ENCODE data around the gene CBX4.

The CBX4 gene

DNA sequence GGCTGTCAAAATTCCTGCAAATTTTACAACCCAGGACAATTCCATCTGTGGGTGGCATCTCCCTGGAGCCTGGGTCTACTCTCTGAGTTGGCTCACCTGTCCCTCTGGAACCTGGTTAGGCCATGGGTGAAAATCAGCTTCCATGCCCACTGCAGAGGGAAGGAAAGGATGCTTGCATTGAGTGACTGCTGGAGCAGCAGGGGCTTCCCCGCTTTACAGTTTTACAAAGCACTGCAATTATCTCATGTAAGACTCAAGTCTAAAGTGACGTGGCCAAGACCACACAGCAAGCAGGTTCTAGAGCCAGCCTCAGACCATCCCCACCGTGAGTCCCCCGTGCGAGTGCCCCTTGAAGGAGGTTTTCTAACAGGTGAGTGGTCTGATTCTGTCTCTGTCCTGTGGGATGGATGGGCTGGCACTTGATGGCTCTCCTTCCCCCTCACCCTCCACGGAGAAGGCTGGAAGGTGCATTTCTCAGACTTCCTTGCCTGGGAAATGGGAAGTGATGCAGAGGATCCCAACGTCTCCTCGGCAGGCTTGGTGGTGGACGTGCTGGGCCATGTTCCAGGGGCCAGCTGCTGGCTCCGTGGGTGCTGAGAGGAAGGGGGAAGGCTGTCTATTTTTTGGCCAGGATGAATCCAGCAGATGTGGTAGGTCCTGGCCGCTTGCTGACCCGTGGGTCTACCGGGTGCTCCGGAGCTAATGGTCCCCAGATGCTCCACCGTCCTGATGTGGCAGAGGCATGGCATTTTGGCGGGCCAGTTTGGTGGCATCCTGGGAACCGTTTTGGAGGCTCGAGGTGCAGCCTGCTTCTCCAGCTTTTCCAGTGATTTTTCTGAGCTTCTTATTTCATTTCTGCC lies 26.3 kb upstream of the CBX4 start:
- TF ChIP-seq POLR2AphosphoS5 (IDR thresholded peaks at IDR 0.05; ENCODE audit: low read depth, low read length): no peak

DNA sequence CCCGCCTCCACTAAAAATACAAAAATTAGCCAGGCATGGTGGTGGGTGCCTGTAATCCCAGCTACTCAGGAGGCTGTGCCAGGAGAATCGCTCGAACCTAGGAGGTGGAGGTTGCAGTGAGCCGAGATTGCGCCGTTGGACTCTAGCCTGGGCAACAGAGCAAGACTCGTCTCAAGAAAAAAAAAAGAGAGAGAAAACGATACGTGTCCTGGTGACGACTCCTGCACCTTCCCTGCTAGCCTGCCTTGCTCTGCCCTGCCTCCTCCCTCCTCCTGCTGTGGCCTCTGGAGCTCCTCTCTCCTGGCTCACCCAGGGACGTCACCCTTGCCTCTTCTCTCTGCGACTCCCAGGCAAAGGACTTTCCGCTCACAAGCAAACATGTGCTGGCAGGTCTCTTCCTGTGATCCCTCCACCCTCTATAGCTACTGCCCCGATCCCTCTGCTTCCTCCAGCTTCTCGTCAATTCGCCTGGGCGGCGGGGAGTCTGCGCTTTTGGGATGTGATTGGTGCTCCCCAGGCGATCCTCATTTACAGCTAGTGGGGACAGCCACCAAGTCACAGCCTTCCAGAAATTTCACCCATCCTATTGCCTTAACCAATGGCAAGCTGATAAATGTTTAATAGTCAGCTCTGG lies 25.5 kb upstream of the CBX4 start:
- no peak for TF ChIP-seq TAF1 (IDR thresholded peaks at IDR 0.05; ENCODE audit: borderline replicate concordance, insufficient read depth, low read length)

DNA sequence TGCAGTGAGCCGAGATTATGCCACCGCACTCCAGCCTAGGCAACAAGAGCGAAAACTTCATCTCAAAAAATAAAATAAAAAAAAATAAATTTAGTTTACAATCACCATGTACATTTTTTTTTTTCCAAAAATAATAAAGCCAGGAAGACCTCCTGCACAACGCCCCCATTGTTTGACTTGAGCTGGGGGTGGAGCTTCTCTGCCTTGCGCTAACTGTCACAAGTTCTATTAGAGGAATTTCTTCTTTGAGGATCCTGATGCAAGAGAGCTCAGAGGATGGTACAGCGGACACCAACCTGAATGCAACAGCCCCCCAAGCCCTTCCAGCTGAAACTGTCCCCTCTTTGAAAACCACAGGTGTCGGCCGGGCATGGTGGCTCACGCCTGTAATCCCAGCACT lies 24.9 kb upstream of the CBX4 start:
- TF ChIP-seq FOXP2 (optimal IDR thresholded peaks at IDR 0.05; ENCODE audit: borderline replicate concordance, extremely low read depth, extremely low read length, insufficient read depth) (no peak), POLR2AphosphoS5 (IDR thresholded peaks at IDR 0.05; ENCODE audit: low read depth, low read length) (no peak), TAF1 (IDR thresholded peaks at IDR 0.05; ENCODE audit: borderline replicate concordance, insufficient read depth, low read length) (no peak), SIN3A (IDR thresholded peaks at IDR 0.05; ENCODE audit: borderline replicate concordance, insufficient read depth, low read length) (no peak)
- TF ChIP-seq, protein P1, sequence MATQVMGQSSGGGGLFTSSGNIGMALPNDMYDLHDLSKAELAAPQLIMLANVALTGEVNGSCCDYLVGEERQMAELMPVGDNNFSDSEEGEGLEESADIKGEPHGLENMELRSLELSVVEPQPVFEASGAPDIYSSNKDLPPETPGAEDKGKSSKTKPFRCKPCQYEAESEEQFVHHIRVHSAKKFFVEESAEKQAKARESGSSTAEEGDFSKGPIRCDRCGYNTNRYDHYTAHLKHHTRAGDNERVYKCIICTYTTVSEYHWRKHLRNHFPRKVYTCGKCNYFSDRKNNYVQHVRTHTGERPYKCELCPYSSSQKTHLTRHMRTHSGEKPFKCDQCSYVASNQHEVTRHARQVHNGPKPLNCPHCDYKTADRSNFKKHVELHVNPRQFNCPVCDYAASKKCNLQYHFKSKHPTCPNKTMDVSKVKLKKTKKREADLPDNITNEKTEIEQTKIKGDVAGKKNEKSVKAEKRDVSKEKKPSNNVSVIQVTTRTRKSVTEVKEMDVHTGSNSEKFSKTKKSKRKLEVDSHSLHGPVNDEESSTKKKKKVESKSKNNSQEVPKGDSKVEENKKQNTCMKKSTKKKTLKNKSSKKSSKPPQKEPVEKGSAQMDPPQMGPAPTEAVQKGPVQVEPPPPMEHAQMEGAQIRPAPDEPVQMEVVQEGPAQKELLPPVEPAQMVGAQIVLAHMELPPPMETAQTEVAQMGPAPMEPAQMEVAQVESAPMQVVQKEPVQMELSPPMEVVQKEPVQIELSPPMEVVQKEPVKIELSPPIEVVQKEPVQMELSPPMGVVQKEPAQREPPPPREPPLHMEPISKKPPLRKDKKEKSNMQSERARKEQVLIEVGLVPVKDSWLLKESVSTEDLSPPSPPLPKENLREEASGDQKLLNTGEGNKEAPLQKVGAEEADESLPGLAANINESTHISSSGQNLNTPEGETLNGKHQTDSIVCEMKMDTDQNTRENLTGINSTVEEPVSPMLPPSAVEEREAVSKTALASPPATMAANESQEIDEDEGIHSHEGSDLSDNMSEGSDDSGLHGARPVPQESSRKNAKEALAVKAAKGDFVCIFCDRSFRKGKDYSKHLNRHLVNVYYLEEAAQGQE (IDR thresholded peaks at IDR 0.05; ENCODE audit: insufficient read depth in 1 of 2, low read depth in 2 of 2, low read length in 2 of 2): no peak

DNA sequence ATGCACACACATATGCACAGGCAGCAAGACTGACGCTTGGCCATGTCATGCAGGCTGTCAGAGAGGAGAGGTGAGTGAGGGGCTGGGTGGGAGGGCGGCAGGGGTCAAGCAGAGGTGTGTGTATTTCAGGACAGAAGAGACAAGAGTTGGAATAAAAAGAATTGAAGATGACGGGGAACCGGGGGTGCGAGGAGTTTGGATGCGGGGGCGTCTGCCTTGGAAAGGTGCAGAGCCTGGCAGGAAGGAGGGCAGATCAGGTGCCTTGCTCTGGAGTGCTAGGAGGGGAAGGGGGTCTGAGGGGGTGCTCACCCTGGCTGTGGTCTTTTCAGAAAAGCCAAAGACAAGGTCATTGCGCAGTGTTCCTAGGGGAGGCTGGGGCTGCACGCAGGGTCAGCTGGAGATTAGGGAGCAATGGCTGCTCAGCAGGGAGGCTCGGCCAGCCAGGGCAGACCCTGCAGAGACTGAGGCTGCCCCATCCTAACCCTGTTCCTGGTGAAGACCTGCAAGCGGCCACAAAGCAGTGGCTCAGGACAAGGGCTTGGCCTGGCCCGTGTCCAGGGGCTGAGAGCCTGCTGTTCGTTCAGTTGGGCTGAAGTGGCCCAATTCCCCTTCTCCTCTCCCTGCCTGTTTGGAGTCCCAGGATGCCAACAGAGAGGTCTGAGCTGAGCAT lies 23.7 kb upstream of the CBX4 start:
- TF ChIP-seq, protein P1 (IDR thresholded peaks at IDR 0.05; ENCODE audit: insufficient read depth in 1 of 2, low read depth in 2 of 2, low read length in 2 of 2): no peak
- TF ChIP-seq POLR2AphosphoS5 (IDR thresholded peaks at IDR 0.05; ENCODE audit: low read depth, low read length) (no peak), TAF1 (IDR thresholded peaks at IDR 0.05; ENCODE audit: borderline replicate concordance, insufficient read depth, low read length) (no peak), SIN3A (IDR thresholded peaks at IDR 0.05; ENCODE audit: borderline replicate concordance, insufficient read depth, low read length) (no peak), FOXP2 (optimal IDR thresholded peaks at IDR 0.05; ENCODE audit: borderline replicate concordance, extremely low read depth, extremely low read length, insufficient read depth) (no peak)

DNA sequence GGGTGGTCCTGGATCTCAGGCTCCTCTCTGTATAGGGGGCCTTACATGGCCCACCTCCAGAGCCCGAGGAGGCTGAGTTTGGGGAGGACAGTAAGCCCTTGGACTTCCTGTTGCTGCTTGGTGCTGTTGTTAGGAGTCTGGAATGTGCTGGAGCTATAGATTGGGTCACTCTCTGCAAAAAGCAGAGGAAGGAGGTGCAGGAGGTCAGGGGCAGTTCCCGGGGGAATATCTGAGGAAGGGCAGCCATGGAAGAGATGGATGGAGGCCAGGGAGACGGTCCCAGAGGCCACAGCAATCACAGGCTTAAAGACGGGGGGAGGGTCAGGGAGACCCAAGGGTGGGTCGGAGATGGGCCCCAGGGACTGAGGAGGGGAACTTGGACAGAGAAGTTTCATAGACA lies 23.0 kb upstream of the CBX4 start:
- no peak for TF ChIP-seq FOXP2 (optimal IDR thresholded peaks at IDR 0.05; ENCODE audit: borderline replicate concordance, extremely low read depth, extremely low read length, insufficient read depth)
- TF ChIP-seq, protein P1 (IDR thresholded peaks at IDR 0.05; ENCODE audit: insufficient read depth in 1 of 2, low read depth in 2 of 2, low read length in 2 of 2): no peak
- no peak for TF ChIP-seq SIN3A (IDR thresholded peaks at IDR 0.05; ENCODE audit: borderline replicate concordance, insufficient read depth, low read length)
- no peak for TF ChIP-seq TAF1 (IDR thresholded peaks at IDR 0.05; ENCODE audit: borderline replicate concordance, insufficient read depth, low read length)
